Hindlimb muscle (tissue), 1 donor: Measurements from ENCODE around the gene ANKHD1. TPM values are rescaled to one million over a fixed set of nuclear protein-coding genes. Genes with fewer than 3 reads are reported as not detected.
"Not testable (repeated sequence)": the region's sequence is repeated elsewhere in the genome, so short reads cannot be mapped to it uniquely, and the experiment has no call there.

ENCODE experiments used
- DNase-seq: peaks from one replicate; pipeline ENCODE4 v3.0.0-alpha.2; 2013
- polyA plus RNA-seq: library from polyadenylated mRNA; unstranded; fragments of 120-200 nt; gene quantifications from one replicate; pipeline ENCODE4 v1.2.1, GENCODE V29; 2013; ENCODE audit not compliant: insufficient read length

ANKHD1 gene
- polyA plus RNA-seq, 1 donor, result 63.9 TPM

- not testable (repeated sequence) for DNase-seq
These were observed 19.7 kb downstream of the ANKHD1 start for GRCh38 chr5:140421375-140421774.

DNA sequence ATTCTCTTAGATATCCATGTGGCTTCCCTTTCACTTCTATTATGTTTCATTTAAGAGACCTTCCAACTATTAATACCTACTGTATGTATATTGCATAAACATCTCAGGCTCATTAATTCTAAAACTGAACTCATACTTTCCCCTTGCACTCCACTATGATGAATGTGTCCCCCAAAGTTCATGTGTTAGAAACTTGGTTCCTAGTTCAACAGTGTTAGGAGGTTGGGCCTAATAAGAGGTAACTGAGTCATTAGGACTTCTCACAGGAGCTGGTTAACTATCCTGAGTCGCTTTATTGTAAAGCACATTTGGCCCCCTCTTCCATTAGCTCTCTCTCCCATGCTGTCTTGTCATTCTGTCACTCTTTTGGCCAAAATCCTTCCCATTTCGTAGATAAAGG is 22.0 kb downstream of the ANKHD1 start:
- no peak for DNase-seq

DNA sequence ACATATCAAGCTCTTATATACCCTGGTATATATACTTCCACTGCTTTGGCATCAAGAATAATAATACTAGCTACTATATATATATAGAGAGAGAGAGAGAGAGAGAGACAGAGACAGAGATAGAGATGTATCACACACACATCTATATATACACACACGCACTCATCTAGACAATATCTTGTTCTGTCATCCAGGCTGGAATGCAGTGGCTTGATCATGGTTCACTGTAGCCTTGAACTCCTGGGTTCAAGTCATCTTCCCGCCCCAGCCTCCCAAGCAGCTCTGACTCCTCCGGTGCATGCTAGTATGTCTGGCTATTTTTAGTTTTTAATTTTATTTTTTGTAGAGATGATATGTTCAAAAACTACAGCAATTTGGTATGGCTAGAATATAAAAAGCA is 22.5 kb downstream of the ANKHD1 start:
- no peak for DNase-seq

GRCh38 chr5:140427726-140428125 is 26.1 kb downstream of the ANKHD1 start:
- not testable (repeated sequence) for DNase-seq

GRCh38 chr5:140429724-140430123 is 28.1 kb downstream of the ANKHD1 start:
- no peak for DNase-seq

DNA sequence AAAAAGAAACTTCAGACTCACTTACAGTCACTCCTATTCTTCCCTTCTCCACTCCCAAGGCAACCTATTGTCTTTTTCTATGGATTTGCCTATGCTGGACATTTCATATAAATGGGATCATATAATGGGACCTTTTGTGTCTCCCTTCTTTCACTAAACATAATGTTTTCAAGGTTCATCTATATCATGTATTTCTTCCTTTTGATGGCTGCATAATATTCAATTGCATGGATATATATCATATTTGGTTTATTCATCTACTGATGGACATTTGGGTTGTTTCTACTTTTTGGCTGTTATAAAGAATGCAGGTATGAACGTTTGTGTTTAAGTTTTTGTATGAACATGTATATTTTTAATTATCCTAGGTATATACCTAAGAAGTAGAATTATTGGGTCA is 30.6 kb downstream of the ANKHD1 start:
- DNase-seq, result no peak

DNA sequence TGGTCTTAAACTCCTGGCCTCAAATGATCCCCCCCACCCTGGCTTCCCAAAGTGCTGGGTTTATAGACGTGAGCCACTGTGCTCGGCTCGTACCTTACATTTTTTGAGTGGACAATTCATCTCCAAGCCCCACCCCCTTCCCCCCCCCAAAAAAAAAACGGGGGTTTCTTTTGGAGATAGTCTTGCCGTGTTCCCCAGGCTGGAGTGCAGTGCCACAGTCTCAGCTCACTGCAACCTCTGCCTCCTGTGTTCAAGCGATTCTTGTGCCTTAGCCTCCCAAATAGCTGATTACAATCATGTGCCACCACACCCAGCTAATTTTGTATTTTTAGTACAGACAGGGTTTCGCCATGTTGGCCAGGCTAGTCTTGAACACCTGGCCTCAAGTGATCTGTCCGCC is 31.3 kb downstream of the ANKHD1 start:
- DNase-seq, result no peak

DNA sequence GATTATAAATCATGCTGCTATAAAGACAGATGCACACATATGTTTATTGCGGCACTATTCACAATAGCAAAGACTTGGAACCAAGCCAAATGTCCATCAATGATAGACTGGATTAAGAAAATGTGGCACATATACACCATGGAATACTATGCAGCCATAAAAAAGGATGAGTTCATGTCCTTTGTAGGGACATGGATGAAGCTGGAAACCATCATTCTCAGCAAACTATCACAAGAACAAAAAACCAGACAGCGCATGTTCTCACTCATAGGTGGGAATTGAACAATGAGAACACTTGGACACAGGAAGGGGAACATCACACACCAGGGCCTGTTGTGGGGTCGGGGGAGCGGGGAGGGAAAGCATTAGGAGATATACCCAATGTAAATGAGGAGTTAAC is 55.7 kb downstream of the ANKHD1 start:
- not testable (repeated sequence) for DNase-seq

DNA sequence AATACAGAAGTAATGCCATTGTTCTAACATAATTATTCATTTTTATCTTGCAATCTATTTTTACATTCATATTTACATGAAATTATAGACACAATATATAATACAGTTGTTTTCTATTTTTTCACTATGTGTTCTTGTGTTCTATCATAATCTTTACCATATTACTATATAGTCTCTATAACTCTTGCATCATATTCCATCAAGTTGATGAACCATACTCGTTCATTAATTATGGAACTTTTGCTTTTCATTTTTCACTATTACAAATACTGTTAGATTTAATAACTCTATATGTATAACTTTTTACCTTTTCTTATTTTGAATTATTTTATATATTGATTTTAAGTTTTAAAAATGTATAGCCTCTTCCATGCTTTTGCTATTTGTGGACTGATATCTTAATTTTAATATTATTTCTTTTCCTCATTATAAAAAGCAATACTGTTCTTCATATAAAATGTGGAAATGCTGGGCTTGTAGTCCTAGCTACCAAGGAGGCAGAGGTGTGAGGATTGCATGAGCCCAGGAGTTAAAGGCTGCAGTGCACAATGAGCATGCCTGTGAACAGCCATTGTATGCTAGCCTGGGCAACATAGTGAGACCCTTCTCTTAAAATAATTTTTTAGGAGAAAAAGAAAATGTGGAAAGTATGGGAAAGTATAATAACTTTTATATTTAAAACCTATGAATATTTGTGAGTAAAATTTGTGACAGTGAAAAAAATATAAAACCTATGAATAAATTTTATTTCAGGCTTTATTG is 65.5 kb downstream of the ANKHD1 start:
- no peak for DNase-seq

GRCh38 chr5:140468188-140468587 is 66.6 kb downstream of the ANKHD1 start:
- DNase-seq, result no peak

- no peak for DNase-seq
These were observed 67.6 kb downstream of the ANKHD1 start for GRCh38 chr5:140469259-140469658.

GRCh38 chr5:140480310-140481014 is 78.8 kb downstream of the ANKHD1 start:
- DNase-seq, result no peak

DNA sequence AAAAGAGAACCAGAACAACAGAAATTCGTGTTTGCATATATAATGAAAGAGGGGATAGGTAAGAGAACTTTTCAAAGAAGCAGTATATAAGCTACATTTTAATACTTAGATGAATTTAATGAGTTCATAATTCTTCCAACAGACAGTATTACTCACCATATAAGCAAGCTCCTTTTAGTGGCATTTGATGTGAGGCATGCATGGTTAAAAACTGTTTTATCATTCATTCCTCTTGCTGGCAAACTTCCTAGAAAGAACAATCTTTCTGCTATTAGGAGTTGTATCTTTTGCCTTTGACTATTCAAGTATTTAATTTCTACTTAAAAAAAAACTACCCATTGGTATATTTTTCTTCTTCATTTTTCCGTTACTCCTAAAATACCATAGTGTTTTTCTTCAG is 80.1 kb downstream of the ANKHD1 start:
- DNase-seq, result no peak

GRCh38 chr5:140483055-140483454 is 81.4 kb downstream of the ANKHD1 start:
- DNase-seq, result no peak

DNA sequence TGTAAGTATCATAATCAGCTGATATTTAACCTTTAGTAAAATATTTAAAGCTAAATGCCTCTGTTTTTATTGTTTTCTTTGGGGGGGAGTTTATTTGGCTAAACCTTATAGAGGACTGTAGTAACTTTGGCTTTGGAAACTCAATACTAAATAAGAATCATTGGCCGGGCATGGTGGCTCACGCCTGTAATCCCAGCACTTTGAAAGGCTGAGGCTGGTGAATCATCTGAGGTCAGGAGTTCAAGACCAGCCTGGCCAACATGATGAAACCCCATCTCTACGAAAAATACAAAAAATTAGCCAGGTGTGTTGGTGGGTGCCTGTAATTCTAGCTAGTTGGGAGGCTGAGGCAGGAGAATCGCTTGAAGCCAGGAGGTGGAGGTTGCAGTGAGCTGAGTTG is 86.5 kb downstream of the ANKHD1 start:
- not testable (repeated sequence) for DNase-seq

- no peak for DNase-seq
These were observed 87.3 kb downstream of the ANKHD1 start for GRCh38 chr5:140488914-140489313.

DNA sequence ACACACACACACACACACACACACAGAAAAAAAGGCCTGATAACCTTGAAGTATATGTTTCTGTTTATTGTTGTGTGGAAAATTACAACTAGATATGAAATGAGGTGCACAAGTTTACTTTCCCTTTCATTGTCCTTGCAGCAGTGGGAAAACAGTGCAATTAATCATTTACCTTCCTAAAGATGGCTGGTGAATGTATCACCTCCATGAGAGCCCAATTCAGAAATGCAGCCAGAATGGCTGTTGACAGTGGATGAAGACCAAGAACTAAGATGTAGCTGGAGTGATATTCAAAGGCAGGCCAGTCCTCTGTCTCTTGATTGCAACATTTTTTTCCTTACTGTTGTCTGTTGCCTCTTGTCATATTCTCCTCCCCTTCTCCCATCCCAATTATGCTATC is 96.3 kb downstream of the ANKHD1 start:
- no peak for DNase-seq

DNA sequence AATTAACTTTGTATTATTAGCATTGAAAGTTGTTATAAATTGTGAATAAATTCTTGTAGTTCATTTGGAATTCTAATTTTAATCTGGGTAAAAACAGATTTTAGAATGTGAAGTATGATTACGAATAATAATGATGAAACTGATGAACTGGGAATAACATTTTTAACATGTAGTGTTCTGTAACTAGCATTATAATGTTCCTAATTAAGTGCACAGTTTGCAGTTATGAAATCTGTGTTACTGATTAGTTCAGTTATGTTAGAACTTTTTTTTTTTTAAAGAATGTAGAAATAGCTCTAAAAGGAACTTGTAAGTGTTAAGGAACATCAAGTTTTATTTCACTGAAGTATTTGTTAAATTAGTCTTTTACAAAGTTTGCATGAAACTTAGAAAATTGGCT is 97.0 kb downstream of the ANKHD1 start:
- no peak for DNase-seq

GRCh38 chr5:140502834-140503233 is 101.2 kb downstream of the ANKHD1 start:
- DNase-seq, result no peak

- no peak for DNase-seq
These were observed 108.3 kb downstream of the ANKHD1 start for GRCh38 chr5:140509898-140510297.

DNA sequence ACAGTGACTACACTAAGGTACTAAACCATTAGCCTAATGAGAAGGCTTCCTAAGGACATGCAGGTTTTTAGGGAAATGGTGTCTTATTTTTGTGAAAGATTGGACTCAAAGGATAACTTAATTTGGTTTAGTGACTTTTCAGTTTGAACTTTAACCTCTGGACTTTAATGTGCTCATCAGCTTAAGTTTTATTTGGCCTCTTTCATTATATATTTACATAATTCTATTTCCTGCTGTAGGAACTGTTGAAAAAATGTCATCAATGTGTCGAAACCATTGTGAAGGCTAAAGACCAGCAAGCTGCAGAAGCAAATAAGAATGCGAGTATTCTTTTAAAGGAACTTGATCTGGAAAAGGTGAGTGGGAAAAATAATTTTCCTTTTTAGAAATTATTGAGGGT is 111.5 kb downstream of the ANKHD1 start:
- no peak for DNase-seq

- DNase-seq, result no peak
These were observed 122.4 kb downstream of the ANKHD1 start for GRCh38 chr5:140524003-140524402.

- DNase-seq, result no peak
These were observed 138.6 kb downstream of the ANKHD1 start for GRCh38 chr5:140540227-140540626.

- DNase-seq, result no peak
These were observed 141.3 kb downstream of the ANKHD1 start for GRCh38 chr5:140542972-140543371.
